GM12873 (cell line): ENCODE results near the gene STARD5.

Experiments used
- CTCF ChIP-seq: IDR thresholded peaks from 2 replicates; pipeline ENCODE4 v1.5.1; 2012; ENCODE audit warnings: low read depth, mild to moderate bottlenecking, moderate library complexity, low read length, control low read depth; ENCODE audit not compliant: insufficient read depth; ENCODE audit errors: missing control alignments

Gene STARD5

DNA sequence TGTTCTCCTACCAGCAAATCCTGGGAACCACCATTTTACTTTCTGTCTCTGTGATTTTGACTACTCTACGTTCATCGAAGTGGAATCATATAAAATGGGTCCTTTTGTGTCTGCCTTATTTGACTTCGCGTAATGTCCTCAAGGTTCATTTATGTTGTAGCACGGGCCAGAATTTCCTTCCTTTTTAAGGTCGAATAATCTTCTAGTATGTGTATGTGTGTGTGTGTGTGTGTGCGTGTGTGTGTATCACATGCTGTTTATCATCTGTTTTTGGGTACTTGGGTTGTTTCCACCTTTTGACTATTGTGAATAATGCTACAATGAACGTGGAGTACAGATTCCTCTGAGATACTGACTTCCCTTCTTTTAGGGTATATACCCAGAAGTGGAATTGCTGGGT, 35.3 kb downstream of the STARD5 start:
- TF ChIP-seq CTCF = no peak

DNA sequence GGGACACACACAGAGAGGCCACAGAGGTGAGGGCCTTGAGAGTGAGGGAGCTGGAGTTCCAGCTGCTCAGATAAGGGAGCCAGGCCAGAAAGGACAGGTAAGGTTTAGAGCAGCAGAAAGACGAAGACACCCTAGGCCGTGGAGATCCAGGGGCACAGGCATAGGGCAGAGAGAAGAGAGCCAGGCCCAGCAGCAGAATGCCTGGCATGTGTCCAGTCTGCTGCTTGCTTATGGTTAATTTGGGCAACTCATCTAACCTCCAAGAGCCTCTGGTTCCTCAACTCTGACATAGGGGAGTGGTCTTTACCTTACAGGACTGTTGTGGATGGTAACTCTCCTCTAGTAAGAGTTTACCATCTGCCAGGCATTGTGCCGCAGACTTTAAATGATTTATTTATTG, 35.9 kb downstream of the STARD5 start:
- TF ChIP-seq CTCF = no peak

DNA sequence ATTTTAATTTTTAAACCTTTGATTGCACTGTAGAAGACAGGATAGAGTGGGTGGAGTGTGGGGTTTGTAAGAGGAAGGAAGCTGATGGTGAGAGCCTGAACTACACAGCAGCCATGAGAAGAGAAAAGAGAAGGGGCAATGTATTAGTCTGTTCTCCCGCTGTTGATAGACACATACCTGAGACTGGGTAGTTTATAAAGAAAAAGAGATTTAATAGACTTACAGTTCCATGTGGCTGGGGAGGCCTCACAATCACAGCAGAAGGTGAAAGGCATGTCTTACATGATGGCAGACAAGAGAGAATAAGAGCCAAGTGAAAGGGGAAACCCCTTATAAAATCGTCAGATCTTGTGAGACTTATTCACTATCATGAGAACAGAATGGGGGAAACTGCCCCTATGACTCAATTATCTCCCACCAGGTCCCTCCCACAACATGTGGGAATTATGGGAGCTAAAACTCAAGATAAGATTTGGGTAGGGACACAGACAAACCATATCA, 37.3 kb downstream of the STARD5 start:
- no peak for TF ChIP-seq CTCF

- TF ChIP-seq CTCF = no peak
These were observed 38.5 kb downstream of the STARD5 start for GRCh38 chr15:81285461-81285860.

- no peak for TF ChIP-seq CTCF
These were observed 39.5 kb downstream of the STARD5 start for GRCh38 chr15:81284256-81285031.

DNA sequence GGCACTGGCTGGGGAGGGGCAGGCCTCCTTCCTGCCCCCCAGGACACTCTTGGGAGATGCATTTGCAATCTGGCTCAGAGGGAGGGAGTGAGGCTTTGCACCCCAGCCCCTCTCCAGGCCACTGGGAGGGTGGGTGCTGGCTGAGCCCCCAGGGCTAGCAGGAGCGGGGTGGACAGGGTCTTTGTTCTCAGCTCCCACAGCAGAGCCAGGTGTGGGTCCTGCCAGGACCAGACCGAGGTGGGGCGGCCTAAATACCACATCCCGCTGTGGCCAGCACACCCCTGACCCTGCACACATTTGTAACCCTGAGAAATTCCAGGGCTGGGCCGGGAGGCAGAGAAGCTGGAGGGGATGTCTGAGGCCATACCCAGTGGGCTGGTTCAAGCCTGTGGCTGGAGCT, 41.0 kb downstream of the STARD5 start:
- no peak for TF ChIP-seq CTCF

DNA sequence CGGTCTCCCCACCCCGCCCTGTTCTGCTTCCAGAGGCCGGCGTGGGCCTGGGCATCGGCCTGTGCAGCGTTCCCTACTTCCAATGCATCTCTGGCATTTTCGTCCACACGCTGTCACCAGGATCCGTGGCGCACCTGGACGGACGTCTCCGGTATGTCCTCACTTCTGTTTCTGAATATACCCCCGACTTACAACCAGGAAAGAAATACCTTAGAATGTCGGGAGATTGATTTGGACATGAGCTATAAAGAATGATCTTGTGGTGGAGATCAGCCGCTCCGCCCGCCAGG, 41.4 kb downstream of the STARD5 start:
- no peak for TF ChIP-seq CTCF
